ENCODE measurements around the gene AKAP8L. TPM values are rescaled to one million over a fixed set of nuclear protein-coding genes. Genes with fewer than 3 reads are reported as not detected.
"Not testable (repeated sequence)": the region's sequence is repeated elsewhere in the genome, so short reads cannot be mapped to it uniquely, and the experiment has no call there.

Gene AKAP8L
- total RNA-seq, 1 experiment from 2014 or later = 49.4 TPM

DNA sequence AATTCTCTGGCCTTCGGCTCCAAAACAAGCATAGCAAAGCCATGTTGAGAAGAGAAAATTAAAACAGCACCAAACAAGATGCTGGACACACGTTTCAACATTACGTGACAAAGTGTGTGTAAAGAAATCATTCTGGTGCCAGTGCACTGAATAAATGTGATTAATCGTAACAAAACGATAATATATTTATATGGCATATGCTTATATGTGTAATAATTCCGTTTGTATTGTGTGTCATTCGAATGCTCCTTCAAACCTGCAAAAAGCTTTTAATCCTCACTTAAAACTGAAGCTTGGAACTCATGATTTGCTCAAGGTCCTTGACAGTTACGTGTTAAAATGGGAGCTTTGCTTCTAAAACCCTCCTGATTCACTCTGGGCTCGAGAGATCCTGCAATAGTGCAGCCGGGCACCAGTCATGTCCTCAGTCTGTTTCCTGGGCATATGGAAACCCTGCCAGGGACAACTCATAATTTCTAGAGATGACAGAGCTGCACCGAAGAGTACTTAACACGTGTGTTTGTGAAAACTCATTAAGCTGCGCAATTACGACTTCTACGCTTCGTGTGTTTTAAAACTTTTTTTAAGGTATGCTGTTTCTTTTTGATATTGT lies 731 bp upstream of the AKAP8L start:
- no peak for DNase-seq (ENCODE audit: extremely low read depth, low read depth)

DNA sequence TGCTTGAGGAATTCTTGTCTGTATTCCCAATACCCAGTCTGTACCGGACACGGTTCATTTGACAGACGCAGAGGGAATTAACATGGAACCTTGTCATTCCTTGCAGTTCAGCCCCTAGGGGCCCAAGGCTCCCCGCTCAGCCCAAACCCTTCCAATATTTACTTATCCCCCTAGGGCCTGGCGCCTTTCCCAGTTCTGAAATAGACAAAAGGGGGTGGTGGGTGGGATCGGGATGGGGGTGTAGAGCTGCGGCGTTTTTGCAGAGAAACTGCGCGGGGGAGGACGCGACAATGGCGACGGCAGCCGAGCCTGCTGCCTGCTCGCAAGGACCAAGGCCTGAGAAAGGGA lies 583 bp downstream of the AKAP8L start:
- no peak for DNase-seq (ENCODE audit: extremely low read depth, low read depth)

DNA sequence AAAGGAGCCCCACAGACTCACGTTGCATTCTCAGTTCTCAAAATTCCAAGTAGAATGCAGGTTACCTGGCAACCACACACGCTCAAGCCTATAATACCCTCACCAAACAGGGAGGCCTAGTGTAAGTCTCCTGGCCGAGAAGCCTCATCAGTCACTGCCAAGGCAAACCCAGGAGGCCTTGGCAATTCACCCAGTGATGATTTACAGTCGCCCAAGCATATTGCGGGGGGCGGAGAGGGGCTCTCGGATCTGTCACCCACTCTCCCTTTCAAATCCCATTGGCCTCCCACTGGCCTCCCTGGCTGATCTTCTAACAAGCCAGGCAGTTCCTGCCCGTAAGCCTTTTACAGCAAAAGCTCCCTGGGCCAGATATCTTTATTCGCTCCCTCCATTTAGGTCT lies 1.1 kb downstream of the AKAP8L start:
- DNase-seq (ENCODE audit: extremely low read depth, low read depth) = no peak

DNA sequence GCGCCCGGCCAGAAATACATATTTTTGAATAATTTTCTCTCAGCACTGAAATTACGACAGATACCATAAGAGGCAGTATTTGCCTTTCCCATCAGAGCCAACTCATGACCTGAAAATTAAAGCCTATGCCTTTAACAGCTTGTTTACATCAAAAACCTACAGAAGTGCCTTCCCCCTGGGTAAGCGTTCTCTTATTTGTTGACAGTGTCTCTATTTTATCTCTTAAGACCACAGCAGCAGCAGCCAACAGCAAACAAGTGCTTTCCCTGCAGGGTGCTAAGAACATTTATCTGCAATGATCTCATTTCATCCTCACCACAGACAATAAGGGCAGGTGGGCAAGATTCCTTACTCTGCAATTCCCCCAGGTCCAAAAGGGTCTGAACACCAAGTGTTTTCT lies 6.0 kb downstream of the AKAP8L start:
- no peak for DNase-seq (ENCODE audit: extremely low read depth, low read depth)

DNA sequence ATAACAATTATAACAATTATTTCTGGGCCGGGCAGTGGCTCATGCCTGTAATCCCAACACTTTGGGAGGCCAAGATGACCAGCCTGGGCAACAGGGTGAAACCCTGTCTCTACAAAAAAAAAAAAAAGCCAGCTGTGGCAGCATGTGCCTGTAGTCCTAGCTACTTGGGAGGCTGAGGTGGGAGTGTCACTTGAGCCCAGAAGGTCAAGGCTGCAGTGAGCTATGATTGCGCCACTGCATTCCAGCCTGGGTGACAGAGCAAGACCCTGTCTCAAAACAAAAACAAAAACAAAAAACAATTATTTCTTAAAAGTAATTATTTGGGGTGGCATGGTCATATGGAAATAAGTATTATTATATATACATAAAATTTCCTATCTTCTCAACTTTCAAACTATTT lies 7.4 kb downstream of the AKAP8L start:
- not testable (repeated sequence) for DNase-seq (ENCODE audit: extremely low read depth, low read depth)

DNA sequence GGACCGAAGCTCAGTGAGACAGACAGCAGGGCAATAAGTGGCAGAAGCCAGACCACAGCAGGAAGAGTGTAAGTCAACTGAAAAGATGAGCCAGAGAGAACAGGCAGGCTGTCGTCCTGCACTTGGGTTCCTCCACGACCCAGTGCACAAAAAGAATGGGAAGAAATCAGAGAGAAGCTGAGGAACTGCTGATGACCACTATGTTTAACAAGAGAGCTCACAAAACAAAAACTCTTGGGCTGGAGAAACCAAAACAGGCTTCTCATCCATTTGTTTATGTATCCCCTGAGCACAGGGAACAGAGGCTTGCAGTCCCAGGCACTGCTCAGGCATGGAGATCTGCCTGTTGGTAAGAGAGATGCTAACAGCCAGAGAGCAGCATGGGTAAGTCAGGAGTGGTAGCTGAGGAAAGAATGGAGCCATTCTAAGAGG lies 14.0 kb downstream of the AKAP8L start:
- no peak for DNase-seq (ENCODE audit: extremely low read depth, low read depth)

DNA sequence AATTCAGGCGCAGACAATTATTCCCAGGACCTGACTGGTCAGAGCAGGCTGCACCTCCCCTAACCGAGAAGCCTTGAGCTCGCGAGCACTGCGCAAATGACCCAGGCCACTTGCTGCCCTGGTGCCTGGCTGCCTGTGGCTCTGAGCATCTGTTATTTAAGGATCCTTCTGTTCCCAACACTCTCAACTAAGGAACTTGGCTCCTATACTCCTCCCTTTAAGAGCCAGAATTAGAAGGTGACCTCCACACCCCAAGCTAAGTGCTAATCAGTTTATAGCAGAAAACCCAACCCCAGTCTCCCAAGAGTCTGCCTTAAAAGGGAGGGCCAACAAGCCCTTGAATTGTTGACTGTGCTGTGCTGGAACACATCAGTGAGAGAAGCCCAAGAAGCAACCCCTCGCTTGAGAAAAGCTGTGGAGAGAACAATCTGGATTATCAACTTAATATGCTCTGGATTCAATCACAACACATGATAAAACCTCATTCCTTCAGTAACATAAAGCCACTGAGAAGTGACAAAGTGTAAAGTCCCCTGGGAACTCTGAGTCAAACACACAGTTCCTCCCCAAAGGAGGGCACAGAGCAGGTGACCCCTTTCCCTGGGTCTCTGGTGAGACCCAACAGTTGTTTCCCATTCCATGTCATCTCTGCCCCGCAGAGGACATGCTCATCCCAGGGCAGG lies 14.6 kb downstream of the AKAP8L start:
- no peak for DNase-seq (ENCODE audit: extremely low read depth, low read depth)

DNA sequence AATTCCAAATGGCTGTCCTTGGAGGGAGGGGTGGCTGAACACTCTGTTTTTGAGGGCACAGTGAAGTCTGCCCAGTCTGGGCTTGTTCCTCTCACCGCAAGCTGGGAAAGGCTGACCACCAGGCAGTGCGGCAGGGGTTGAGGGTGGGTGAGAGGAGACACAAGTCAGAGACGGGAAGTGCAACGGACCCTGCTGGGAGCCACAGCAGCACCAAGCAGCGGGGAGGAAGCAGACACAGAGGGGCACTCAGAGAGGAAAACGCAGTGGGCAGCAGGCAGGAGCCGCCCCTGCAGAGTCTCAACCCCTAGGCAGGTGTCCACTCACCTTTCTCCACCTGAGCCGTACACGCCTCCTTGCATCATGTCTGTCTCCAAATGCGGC lies 15.6 kb downstream of the AKAP8L start:
- no peak for DNase-seq (ENCODE audit: extremely low read depth, low read depth)

DNA sequence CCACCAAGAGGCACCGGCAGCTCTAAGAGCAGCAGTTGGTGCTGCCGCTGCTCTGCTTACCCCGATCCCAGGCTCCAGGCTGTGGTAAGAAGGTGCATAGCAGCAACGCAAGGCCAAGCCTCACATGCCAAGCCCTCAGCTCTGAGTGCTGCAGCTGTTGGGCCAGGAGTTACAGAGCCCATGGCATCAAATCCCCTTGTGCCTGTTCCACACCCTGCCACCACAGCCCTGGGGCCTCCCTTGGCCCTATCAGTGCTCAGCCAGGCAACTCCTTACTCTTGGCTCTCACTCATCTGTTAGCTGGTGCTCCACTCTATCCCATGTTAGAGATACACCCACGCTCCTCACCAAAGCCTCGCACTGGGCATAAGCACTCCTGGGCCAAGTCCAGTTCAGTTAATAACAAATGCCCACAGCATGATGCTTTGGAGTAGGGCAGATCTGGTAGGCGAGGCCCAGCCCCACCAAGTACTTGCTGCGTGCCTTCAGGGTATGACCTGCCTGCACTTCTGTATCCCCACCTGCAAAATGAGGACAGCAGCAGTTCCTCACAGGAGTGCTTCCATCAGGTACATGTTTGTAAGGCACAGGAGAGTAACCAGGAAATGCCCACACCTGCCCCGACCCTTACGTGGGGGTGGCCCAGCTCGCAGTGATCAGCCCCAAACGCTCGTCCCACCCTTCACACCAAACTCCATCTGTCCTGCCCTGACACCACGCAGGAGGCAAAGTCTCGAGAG lies 16.2 kb downstream of the AKAP8L start:
- no peak for DNase-seq (ENCODE audit: extremely low read depth, low read depth)

DNA sequence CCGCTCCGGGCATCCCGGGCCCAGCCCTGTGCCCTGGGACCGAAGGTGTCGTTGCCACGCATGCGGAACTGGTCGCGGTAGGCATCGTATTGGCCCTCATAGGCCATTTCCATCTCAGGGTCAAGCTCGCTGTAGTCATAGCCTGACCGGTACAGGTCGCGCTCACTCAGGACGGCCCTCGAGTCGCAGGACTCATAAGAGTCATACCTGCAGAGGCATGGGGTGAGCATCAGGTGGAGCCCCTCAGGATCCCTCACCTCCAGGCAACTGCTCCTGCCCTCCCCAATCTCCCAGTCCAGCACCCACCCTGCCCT lies 17.4 kb downstream of the AKAP8L start:
- no peak for DNase-seq (ENCODE audit: extremely low read depth, low read depth)

DNA sequence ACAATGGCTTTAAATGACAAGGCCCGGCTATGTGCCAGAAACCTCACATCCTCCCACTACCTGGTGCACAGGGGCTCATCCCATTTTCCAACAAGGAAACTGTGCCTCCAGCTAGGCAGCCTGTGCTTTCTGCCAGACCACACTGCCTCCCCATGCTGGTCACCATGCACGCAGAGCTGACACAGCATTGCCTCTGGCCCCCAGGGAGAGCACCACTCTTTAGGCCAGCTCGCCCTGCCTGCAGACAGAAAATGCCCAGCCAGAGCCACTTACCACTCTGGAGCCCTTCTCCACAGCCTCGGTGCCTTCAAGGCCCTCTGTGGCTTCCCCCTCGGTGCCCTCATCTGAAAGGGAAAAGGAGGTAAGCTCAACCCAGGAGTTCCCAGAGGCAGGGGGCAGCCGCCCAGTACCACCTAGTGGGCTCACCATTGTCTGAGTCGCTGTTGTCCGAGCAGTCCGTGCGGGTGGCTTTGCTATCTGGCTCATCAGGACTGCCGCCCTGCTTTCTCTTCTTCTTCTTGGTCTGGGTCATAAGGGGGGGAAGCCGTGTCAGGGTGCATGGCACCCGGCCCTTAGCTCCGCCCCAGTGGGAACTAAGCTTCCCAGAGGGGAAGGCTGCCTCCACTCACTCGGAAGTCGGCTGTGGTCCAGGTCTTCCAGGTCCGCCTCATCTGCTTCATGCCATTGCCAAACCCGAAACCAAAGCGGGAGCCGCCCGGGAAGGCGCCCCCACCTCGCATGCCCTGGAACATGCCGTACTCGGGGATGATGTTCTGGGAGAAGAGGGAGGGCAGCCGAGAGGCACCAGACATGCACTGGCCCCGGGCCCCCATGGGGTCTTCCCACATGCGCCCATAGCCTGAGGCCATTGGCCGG lies 18.0 kb downstream of the AKAP8L start:
- DNase-seq (ENCODE audit: extremely low read depth, low read depth) = no peak

DNA sequence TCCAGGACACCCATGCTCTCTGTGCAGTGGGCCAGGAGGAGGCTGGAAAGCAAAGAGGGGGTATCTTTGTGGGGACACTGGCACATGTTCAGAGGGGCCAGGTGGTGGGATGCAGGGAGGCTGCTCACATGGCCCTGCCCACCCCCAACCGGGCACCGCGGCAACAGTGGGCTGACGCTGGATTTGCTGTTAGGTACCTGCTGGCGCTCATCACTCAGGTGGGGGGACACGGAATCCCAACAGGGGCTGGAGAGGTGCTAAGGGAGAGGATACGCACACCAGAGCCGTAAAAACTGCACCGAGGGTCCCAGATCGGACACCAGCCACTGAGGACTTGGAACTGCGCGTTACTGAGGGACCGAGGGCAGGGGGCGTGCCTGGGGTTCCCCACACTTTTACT lies 19.2 kb downstream of the AKAP8L start:
- DNase-seq (ENCODE audit: extremely low read depth, low read depth) = no peak

DNA sequence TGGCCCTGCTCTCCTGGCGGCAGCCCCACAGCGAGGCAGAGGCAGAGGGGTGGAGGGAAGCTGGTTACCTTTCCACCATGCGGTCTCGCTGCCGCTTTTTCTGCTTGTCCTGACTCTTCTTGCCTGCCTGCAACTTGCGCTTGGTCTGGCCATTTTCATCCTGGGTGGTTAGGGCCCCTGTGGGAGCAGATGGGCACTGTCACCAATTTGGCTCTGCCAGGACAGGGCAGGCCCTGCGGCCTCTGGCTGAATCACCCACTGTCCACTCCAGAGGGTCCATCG lies 19.6 kb downstream of the AKAP8L start:
- DNase-seq (ENCODE audit: extremely low read depth, low read depth) = no peak

DNA sequence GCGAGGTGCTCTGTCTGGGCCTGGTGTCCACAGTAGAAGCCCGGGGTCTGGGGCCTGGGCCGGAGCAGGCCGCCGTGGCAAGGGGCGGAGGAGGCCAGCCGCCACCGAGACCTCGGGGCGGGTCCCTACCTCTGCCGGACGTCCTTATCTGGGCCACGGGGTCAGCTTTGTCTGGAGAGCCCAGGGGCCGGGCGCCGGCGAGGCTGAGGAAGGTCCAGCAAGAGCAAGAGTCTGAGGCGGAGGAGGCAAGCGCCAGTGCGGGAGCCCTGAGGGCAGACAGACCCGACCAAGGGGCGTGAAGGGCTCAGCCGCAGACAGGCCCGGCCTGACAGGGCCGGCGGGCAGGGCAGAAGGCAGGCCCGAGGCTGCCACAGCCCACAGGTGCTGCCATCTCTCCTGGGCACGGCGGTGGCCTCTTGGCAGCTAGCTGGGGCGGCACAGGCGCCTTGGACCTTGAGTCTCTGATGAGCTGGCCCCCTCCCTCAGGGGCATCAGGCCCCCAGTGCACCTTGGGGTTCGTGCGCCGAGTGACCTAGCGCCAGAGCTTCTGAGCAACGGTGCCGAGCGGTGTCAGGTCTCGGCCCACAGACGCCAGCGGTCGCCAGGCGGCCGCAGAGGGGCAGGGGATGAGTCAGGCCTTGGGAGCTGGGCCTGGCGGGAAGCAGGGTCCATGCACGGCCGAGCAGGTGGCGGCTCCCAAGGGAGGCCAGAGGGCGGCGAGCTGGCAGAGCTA lies 20.1 kb downstream of the AKAP8L start:
- DNase-seq (ENCODE audit: extremely low read depth, low read depth) = no peak

DNA sequence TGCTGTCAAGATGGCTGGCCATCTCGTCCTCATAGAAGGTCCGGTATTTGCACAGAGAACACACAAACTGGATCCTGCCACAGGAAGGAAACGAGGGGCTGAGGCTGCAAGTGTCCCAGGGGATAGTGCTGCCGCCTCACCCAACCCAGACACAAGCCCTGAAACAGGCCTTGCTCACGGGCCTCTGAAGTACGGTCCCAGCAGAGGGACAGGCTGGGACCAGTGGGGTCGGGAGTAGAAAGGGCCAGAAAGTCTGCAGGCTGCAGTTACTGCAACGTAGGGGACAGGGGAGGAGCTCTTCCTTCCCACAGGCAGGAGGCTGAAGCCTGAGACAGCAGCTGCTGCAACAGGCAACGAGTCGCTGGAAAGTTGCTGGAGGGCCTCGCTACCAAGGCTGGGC lies 21.0 kb downstream of the AKAP8L start:
- DNase-seq (ENCODE audit: extremely low read depth, low read depth) = no peak

DNA sequence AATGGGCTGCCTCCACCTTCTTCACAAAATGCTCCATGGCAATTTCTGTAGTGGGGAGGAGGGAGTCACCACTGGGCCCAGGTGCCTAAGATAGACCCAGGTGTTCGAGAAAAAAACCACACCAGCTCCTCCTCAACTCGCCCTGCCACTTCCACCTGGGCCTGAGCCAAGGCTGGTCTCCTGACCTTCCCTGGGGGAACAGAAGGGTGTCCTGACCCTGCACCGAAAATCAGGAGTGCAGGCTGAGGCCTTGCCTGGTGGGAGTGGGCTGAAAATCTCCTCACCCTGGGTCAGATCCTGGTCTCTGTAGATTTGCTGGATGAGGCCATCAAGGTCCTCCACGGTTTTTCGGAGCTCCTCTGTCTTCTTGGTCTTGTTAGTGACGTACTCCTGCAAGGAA lies 21.6 kb downstream of the AKAP8L start:
- no peak for DNase-seq (ENCODE audit: extremely low read depth, low read depth)

DNA sequence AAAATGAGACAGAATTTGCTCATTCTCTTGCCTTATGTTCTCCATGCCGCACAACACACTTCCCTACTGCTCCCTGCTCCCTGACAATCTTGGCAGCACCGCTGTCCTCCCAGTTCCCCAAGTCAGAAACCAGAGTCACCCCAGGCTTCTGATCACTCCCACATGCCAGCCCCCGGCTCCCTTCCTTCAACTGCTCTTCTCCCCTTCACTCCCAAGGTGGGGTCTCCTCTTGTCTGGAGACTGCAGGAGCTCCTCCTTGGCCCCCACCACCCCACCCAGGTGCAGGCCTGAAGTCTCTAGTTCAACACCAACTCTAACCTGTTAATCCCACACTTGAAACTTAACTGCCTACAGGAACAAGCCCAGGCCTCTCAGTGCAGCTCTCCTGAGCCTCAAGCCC lies 22.4 kb downstream of the AKAP8L start:
- DNase-seq (ENCODE audit: extremely low read depth, low read depth) = no peak

DNA sequence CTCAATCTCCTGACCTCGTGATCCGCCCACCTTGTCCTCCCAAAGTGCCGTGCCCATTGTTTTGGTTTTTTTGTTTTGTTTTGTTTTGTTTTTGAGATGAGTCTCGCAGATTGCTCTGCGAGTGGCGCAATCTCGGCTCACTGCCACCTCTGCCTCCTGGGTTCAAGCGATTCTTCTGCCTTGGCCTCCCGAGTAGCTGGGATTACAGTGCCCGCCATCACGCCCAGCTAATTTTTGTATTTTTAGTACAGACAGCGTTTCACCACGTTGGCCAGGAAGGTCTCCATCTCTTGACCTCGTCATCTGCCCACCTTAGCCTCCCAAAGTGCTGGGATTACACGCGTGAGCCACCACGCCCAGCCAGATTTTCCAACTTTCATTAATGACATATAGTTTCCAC lies 23.5 kb downstream of the AKAP8L start:
- not testable (repeated sequence) for DNase-seq (ENCODE audit: extremely low read depth, low read depth)

DNA sequence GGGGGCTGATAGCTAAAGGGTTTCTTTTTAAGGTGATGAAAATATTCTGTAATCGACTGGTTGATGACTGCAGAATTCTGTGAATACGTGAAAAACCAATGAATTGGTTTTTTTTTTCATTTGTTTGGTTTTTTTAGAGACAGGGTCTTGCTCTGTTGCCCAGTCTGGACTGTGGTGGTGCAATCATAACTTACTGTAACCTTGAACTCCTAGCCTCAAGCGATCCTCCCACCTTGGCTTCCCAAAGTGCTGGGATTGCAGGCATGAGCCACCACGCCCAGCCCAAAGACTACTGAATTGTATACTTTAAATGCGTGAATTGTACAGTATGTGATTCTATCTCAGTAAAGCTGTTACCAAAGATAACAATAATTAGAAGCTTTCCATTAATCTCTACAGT lies 24.4 kb downstream of the AKAP8L start:
- no peak for DNase-seq (ENCODE audit: extremely low read depth, low read depth)

DNA sequence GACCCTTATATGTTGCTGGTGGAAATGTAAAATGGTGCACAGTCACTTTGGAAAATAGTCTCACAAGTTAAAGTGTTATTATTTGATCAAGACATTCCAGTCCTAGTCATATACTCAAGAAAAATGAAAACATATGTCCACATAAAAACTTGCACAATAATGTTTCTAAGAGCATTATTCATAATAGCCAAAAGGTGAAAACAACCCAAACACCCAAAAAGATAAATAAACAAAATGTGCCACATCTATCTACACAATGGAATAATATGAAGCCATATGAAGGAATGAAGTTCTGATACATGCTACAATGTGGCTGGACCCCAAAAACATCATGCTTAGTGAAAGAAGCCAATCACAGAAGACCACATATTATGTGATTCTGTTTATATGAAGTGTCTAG lies 24.8 kb downstream of the AKAP8L start:
- DNase-seq (ENCODE audit: extremely low read depth, low read depth) = no peak

DNA sequence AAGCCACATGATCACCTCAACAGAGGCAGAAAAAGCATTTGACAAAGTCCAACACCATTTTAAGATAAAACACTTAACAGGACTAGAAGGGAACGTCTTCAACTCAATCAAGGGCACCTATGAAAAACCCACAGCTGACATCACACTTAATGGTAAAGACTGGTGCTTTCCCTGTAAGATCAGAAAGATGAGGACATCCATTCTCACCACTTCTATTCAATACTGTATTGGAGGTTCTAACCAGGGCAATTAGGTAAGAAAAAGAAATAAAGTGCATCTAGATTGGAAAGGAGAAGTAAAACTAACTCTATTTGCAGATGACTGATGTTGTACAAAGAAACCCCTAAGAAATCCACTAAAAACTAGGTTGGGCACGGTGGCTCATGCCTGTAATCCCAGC lies 28.0 kb downstream of the AKAP8L start:
- DNase-seq (ENCODE audit: extremely low read depth, low read depth) = no peak

All from NCI-H460 (cell line).